SJCRH30 (cell line): ENCODE measurements around the gene TMCO1. TPM values are rescaled to one million over a fixed set of nuclear protein-coding genes. Genes with fewer than 3 reads are reported as not detected.
"Not testable (repeated sequence)": the region's sequence is repeated elsewhere in the genome, so short reads cannot be mapped to it uniquely, and the experiment has no call there.

Experiments
- DNase-seq, 2 experiments: peaks; one replicate each; pipeline ENCODE4 v3.0.0-alpha.2; 2015 to 2020
- H3K27ac ChIP-seq: fragments of 250-450 bp; sonication (Bioruptor Pico); 2 replicates; pipeline ENCODE4 v1.5.1; 2020; ENCODE audit warnings: mild to moderate bottlenecking, moderate library complexity
- H3K27me3 ChIP-seq: fragments of 250-450 bp; sonication (Bioruptor Pico); 2 replicates; pipeline ENCODE4 v1.5.1; 2020; ENCODE audit warnings: mild to moderate bottlenecking, moderate library complexity
- H3K36me3 ChIP-seq: fragments of 250-450 bp; sonication (Bioruptor Pico); 2 replicates; pipeline ENCODE4 v1.5.1; 2020; ENCODE audit warnings: mild to moderate bottlenecking, moderate library complexity
- H3K4me1 ChIP-seq: fragments of 250-450 bp; sonication (Bioruptor Pico); 2 replicates; pipeline ENCODE4 v1.5.1; 2020; ENCODE audit warnings: mild to moderate bottlenecking, moderate library complexity
- H3K4me3 ChIP-seq: fragments of 250-450 bp; sonication (Bioruptor Pico); 2 replicates; pipeline ENCODE4 v1.5.1; 2020; ENCODE audit warnings: mild to moderate bottlenecking, moderate library complexity
- H3K9me3 ChIP-seq: fragments of 250-450 bp; sonication (Bioruptor Pico); replicated peaks from 2 replicates; pipeline ENCODE4 v1.5.1; 2020; ENCODE audit warnings: mild to moderate bottlenecking, moderate library complexity
- total RNA-seq: library from RNA; depleted of rRNA; stranded (reverse); fragments of >200 nt; shearing (Covaris generic); gene quantifications from 2 replicates; pipeline ENCODE4 v1.2.3, GENCODE V29; 2014

TMCO1 gene
- total RNA-seq, 1 experiment from 2014 or later: 82.8 TPM

DNA sequence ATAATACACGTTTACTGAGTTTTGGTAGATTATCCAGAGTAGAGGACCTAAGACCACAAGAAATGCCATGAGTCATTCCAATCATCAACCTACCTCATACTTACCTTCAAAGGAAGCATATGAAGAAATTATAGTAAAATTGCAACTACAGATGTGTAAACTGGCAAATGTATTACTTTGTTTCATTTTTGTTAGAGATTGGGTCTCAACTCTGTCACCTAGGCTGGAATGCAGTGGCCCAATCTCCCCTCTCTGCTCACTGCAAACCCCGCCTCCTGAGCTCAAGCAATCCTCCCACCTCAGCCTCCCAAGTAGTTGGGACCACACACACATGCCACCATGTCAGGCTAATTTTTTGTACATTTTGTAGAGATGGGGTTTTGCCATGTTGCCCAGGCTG is 5.2 kb downstream of the TMCO1 start:
- H3K27me3 ChIP-seq: no peaks in the 10 kb centered on the region
- DNase-seq: no peak
- H3K9me3 ChIP-seq: no peaks in the 10 kb centered on the region
- H3K27ac ChIP-seq: no peak overlapping the region
- H3K36me3 ChIP-seq: peaks cover 5% of the 10 kb centered on the region; the same call in 1 of the 2 replicates
- H3K4me1 ChIP-seq: no peaks in the 10 kb centered on the region
- H3K4me3 ChIP-seq: no peak overlapping the region

DNA sequence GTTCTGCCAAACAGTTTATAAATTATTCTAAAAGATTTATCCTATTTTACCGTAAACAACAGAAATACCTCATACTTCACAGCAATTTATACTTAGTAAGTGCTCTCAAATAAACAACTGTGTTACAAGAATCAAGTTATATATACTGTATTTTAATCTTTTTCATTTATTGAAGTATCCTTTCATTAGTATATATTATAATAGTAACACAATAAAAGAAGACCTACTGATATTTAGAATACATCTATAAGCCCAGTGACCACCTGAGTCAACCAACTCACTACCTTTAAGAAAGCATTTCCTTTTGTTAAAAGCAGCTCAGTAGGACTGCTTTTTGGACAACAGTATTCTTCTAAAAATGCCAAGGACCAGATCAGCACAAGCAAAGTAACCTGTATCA is 5.9 kb downstream of the TMCO1 start:
- no peaks in the 10 kb centered on the region for H3K9me3 ChIP-seq
- H3K4me3 ChIP-seq: no peak overlapping the region
- H3K27ac ChIP-seq: no peak overlapping the region
- H3K4me1 ChIP-seq: no peaks in the 10 kb centered on the region
- DNase-seq: no peak
- no peaks in the 10 kb centered on the region for H3K27me3 ChIP-seq
- peaks cover 9% of the 10 kb centered on the region for H3K36me3 ChIP-seq

DNA sequence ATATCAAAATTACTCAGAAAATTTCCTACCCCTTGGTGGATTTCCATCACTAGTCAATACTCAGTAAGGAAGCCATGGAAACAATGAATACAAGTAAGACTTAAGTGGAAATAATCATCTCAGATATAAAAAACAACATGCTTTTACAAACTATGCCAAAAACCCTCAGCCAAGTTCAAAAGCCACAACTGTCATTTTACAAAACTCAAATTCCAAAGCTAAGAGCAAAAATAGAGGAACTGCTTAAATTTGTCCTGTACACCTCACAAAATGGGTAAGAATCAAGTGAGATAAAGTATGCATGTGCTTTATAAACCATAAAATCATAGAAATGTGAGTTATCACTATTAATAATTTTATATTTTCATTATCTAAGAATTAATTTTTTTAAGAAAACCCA is 9.6 kb downstream of the TMCO1 start:
- Histone ChIP-seq H3K4me3 (no peak overlapping the region), H3K4me1 (no peaks in the 10 kb centered on the region), H3K27ac (no peak overlapping the region), H3K9me3 (no peaks in the 10 kb centered on the region), H3K36me3 (peaks cover 12% of the 10 kb centered on the region), H3K27me3 (no peaks in the 10 kb centered on the region)
- no peak for DNase-seq

DNA sequence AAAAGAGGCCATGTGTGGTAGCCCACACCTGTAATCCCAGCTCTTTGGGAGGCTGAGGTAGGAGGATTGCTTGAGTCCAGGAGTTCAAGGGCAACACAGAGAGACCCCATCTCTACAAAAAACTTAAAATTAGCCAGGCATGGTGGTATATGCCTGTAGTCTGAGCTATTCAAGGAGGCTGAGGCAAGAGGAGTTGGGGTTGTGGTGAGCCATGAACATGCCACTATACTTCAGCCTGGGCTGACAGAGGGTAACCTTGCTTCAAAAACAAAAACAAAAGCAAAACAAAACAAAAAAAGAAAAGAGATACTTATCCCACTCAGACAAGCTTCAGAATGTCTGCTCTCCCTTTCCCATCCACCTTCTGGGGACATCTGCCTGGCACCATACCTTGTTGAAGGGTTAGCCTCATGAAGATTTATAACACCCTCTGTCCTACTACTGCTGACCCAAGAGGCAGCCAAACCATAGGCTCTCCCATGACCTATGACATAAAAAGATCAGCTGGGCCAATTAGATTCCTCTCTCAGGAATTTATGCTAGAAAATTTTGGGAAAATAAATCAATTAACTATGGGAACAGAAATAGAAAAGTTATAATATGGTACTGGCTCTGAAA is 13.2 kb downstream of the TMCO1 start:
- Histone ChIP-seq H3K27ac (no peak overlapping the region), H3K36me3 (peaks cover 21% of the 10 kb centered on the region)

DNA sequence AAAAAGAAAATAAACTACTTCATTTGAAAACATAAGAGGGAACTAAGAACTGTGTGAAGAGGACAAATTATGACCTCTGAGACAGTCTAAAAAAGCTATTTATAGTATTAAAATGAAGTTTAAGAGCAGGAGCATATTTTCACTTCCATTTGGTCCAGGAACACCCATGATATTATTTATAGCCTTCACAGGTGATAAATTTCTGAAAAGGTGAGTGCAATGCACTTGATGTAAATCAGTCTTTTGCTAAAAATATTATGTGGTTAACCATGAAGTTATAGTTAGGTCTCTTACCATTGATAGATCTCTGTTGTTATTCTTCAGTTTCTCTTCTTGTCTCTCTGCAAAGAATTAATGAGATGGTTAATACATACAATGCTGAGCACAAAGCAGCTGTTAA is 14.7 kb downstream of the TMCO1 start:
- Histone ChIP-seq H3K27ac (no peak overlapping the region), H3K9me3 (no peaks in the 10 kb centered on the region), H3K27me3 (no peaks in the 10 kb centered on the region), H3K36me3 (peaks cover 18% of the 10 kb centered on the region), H3K4me3 (no peak overlapping the region), H3K4me1 (no peaks in the 10 kb centered on the region)
- no peak for DNase-seq

More for the DNA sequence above, 13.2 kb downstream of the TMCO1 start:
- no peak for DNase-seq
- H3K27me3 ChIP-seq: no peaks in the 10 kb centered on the region
- no peak overlapping the region for H3K4me3 ChIP-seq
- H3K9me3 ChIP-seq: no peaks in the 10 kb centered on the region
- no peaks in the 10 kb centered on the region for H3K4me1 ChIP-seq

DNA sequence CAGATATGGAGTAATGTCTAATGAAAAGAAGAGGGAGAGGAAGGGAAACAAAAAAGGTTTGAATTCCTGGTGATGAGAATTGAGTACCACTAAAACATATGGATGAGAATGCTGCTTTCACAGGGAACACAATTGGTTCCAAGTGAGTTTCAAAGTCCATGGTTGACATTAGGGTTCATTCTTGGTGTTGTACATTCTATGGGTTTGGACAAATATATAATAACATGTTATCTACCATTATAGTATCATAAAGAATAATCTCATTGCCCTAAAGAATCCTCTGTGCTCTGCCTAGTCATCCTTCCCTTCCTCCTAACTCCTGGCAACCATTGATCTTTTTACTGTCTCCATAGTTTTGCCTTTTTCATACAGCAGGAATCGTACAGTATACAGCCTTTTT is 20.1 kb downstream of the TMCO1 start:
- Histone ChIP-seq H3K27me3 (no peaks in the 10 kb centered on the region), H3K36me3 (peaks cover 20% of the 10 kb centered on the region), H3K4me3 (no peak overlapping the region), H3K4me1 (no peaks in the 10 kb centered on the region), H3K9me3 (no peaks in the 10 kb centered on the region), H3K27ac (no peak overlapping the region)
- no peak for DNase-seq

DNA sequence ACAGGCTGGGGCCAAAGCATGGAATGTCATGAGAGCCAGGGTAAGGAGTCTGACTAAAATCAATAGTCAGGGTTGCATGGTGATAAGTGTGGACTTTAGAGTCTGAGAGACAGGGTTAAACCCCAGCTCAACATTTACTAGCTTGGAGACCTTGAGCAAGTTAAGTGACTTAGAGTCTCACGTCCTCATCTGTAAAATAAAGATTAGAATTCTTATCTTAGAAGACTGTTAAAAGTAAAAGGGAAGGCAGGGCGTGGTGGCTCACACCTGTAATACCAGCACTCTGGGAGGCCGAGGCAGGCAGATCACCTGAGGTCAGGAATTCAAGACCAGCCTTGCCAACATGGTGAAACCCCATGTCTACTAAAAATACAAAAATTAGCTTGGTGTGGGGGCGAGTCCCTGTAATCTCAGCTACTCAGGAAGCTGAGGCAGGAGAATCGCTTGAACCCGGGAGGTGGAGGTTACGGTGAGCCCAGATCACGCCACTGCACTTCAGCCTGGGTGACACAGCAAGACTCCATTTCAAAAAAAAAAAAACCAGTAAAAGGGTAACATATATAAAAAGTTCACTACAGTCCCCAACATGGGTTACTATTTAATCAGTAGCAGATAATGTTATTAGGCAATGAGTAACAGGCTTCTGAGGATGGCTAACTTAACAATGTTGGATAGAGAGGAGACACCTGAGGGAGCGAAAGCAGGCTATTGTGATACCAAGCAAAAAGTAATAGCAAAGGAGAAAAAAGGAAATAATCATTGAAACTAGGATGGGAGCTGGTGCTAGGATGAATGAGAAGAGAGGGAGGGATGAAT is 20.8 kb downstream of the TMCO1 start:
- Histone ChIP-seq H3K4me3 (no peak overlapping the region), H3K9me3 (no peaks in the 10 kb centered on the region), H3K27ac (no peak overlapping the region), H3K27me3 (no peaks in the 10 kb centered on the region), H3K4me1 (no peaks in the 10 kb centered on the region), H3K36me3 (peaks cover 20% of the 10 kb centered on the region)
- DNase-seq: no peak

DNA sequence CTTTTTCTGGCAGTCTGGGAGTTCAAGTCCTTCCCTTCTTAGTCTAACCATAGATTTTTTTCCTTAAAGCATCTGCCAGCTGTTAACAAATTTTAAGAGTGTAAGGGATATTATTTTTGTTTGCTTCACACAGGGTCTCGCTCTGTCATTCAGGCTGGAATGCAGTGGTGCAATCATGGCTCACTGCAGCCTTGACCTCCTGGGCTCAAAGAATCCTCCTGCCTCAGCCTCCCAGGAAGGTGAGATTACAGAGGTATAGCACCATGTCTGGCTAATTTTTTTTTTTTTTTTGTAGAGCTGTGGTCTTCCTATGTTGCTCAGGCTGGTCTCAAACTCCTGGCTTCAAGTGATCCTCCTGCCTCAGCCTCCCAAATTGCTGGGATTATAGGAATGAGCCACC is 23.8 kb downstream of the TMCO1 start:
- H3K36me3 ChIP-seq: peaks cover 30% of the 10 kb centered on the region

DNA sequence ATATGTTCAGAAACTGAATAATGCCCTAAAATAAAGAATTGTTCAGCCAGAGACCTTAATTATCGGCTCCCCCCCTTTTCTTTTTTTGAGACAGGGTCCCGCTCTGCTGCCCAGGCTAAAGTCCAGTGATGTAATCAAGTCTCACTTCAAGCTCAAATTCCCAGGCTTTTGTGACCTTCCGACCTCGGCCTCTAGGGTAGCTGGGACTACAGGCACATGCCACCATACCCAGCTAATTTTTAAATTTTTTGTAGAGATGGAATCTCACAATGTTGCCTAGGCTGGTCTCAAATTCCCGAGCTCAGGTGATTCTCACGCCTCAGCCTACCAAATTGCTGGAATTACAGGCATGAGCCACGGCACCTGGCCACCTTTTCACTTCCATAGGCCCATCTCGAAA is 26.5 kb downstream of the TMCO1 start:
- peaks cover 34% of the 10 kb centered on the region for H3K36me3 ChIP-seq
- no peak overlapping the region for H3K27ac ChIP-seq
- no peaks in the 10 kb centered on the region for H3K4me1 ChIP-seq
- H3K4me3 ChIP-seq: no peak overlapping the region
- no peaks in the 10 kb centered on the region for H3K9me3 ChIP-seq
- no peaks in the 10 kb centered on the region for H3K27me3 ChIP-seq
- DNase-seq: no peak

More for the DNA sequence above, 23.8 kb downstream of the TMCO1 start:
- not testable (repeated sequence) for DNase-seq, H3K27me3 ChIP-seq, H3K27ac ChIP-seq, H3K4me1 ChIP-seq, H3K4me3 ChIP-seq, H3K9me3 ChIP-seq

DNA sequence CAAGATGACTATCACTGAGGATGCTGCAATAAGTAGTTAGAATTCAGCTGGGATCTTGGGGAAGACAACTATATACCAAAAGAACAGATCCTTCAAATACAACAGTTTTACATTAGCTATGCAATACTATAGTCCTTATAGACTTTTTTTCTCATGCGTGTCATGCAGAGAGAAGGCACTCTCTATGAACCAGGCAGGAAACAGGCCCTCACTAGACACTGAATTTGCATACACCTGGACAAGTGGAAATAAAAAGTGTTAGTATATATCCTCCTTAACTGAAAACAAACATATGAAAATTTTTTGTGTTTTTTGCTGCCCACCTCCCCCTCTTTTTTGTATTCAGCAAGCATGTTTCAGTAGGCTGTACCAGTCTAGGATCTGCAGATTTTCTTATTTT is 29.9 kb downstream of the TMCO1 start:
- H3K4me1 ChIP-seq: no peaks in the 10 kb centered on the region
- peaks cover 32% of the 10 kb centered on the region for H3K36me3 ChIP-seq
- no peak for DNase-seq
- H3K9me3 ChIP-seq: no peaks in the 10 kb centered on the region
- no peak overlapping the region for H3K4me3 ChIP-seq
- H3K27ac ChIP-seq: no peak overlapping the region
- H3K27me3 ChIP-seq: no peaks in the 10 kb centered on the region

DNA sequence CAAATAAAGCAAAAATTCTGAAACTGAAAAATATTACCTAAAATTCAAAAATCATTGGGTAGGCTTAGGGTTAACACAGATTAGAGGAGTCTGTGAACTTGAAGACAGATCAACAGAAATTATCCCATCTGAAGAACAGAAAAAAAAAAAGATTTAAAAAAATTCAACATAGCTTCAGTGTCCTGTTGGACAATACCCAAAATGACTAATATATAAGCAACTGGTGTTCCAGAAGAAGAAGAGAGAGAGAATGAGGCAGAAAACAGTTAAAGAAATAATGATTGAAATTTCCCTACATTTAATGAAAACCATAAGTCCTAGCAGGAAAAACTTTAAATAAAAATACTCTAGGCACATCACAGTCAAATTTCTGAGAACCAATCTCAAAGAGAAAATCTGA is 31.5 kb downstream of the TMCO1 start:
- H3K27ac ChIP-seq: no peak overlapping the region
- DNase-seq: no peak
- H3K9me3 ChIP-seq: no peaks in the 10 kb centered on the region
- H3K4me3 ChIP-seq: no peak overlapping the region
- peaks cover 24% of the 10 kb centered on the region for H3K36me3 ChIP-seq
- no peaks in the 10 kb centered on the region for H3K27me3 ChIP-seq
- H3K4me1 ChIP-seq: no peaks in the 10 kb centered on the region

DNA sequence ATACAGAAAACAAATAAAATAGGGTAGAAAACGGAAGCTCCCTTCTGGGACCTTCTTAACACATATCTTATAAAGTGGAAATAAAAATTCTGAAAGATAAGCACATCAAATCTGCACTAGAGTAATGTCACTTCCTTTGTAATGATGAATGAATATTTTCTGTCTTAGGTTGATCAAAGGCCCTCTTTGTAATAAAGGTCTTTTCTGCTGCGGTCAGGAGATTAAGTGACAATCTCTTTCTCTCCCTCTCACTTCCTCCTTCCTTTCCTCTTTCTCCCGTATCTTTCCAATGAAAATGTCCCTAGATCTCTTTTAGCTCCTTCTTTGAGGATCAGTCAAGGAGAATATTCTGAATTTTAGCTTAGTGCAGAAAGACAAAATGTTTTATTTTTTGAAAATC is 33.8 kb downstream of the TMCO1 start:
- Histone ChIP-seq H3K9me3 (no peaks in the 10 kb centered on the region), H3K36me3 (peaks cover 11% of the 10 kb centered on the region), H3K27me3 (no peaks in the 10 kb centered on the region), H3K4me1 (no peaks in the 10 kb centered on the region), H3K27ac (no peak overlapping the region), H3K4me3 (no peak overlapping the region)
- DNase-seq: no peak

DNA sequence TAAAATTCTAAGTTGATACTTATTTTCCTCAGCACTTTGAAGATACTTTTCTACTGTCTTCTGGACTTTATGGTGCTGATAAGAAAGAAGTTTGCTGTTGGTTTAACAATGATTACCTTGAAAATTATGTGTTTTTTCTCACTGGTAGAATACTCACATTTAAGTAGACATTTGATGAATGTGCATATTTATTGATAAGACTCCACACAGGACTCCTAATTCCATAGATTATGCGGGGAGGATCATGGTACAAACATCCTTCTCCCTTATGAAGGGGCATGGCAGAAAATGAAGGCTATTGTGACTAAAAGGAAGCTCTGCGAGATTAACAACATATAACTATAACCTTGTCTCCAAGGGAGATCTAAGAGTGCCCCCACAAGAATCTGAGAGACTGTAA is 41.8 kb downstream of the TMCO1 start:
- Histone ChIP-seq H3K27me3 (no peaks in the 10 kb centered on the region), H3K4me3 (no peak overlapping the region), H3K4me1 (no peaks in the 10 kb centered on the region), H3K27ac (no peak overlapping the region), H3K36me3 (peaks cover 5% of the 10 kb centered on the region), H3K9me3 (no peaks in the 10 kb centered on the region)
- DNase-seq: peak in 1 of 2 experiments; percentile 1

DNA sequence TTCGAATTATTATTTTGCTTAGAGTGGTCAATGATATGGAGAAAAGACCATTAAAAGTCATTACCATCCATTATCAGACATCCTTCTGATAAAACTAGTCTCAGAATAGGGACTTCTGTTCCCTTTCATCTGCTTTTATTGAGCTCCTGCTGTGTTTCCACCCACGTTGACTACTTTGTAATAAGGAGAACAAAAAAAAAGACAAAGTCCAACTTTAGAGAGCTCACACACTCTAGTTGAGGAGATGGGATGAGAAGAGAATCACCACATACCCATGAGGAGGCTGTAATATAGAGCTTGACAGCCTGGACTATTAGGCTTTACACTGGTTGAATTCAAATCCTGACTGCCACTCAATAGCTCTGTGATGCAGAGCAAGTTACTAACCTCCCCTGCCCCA is 42.5 kb downstream of the TMCO1 start:
- Histone ChIP-seq H3K4me3 (no peak overlapping the region), H3K27me3 (no peaks in the 10 kb centered on the region), H3K36me3 (peaks cover 5% of the 10 kb centered on the region), H3K27ac (no peak overlapping the region), H3K9me3 (no peaks in the 10 kb centered on the region), H3K4me1 (no peaks in the 10 kb centered on the region)
- no peak for DNase-seq

DNA sequence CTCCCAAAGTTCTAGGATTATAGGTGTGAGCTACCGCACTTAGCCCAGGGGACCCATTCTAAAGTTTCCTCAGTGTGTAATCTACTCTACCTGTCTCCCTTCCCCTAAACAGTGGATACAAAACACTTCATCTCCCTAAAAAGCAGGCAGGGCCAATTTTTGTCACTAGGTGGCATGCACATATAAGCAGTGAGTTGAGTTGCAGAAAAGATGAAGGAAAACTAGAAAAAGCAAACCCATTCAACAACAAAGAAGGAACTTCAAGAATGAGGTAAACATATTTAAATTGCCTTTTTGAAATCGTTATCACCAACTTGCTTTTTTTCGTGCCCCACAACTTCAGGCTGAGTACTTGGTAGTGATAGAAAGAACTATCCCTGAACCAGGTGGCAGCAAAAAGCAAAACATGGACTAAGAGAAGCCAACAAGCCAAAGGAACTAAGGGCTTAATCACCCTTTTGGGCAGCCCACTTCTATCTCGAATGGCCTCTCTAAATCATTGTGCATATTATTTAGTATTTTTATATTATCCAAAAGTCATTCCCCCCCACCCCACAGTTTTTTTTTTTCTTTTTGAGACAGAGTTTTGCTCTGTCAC is 50.7 kb downstream of the TMCO1 start:
- Histone ChIP-seq H3K4me3 (no peak overlapping the region), H3K27me3 (no peaks in the 10 kb centered on the region), H3K36me3 (no peaks in the 10 kb centered on the region), H3K4me1 (0 out of 2 replicates have a peak, but pooled peaks cover 2% of the 10 kb centered on the region), H3K9me3 (no peaks in the 10 kb centered on the region), H3K27ac (no peak overlapping the region)
- peak; percentile 23 to 68 for DNase-seq
